ENCODE data around the gene CSTPP1.

GRCh38 chr11:46918788-46919513, 17.6 kb upstream of the CSTPP1 start:
- TF ChIP-seq CTCF (IDR thresholded peaks at IDR 0.05) (no peak), POLR2AphosphoS5 (IDR thresholded peaks at IDR 0.05) (no peak), EP300 (IDR thresholded peaks at IDR 0.05) (no peak)

Data from gastroesophageal sphincter (tissue), 3 donors.